Memory B cell (primary cell): ENCODE measurements around the gene MALAT1.
A peak's percentile ranks its signal among the peaks of the same experiment; 100 is the strongest.

Experiments used
- ATAC-seq: fragments of 150-1000 bp; cut with Tn5 transposase; 2 replicates; pipeline ENCODE4 v1.10.0; 2021; ENCODE audit warnings: low read depth, mild to moderate bottlenecking, moderate library complexity
- DNase-seq, 2 donors: peaks; one replicate each; pipeline ENCODE4 v3.0.0; 2022; ENCODE audit warnings: low spot score in 2 of 2
- H3K27ac Mint-ChIP-seq: one replicate; pipeline ENCODE4 v1.8.0; 2022; ENCODE audit warnings: mild to moderate bottlenecking, moderate library complexity, mixed read lengths
- H3K27me3 Mint-ChIP-seq: one replicate; pipeline ENCODE4 v1.8.0; 2022; ENCODE audit warnings: mixed read lengths
- H3K36me3 Mint-ChIP-seq: one replicate; pipeline ENCODE4 v1.8.0; 2022; ENCODE audit warnings: mild to moderate bottlenecking, mixed read lengths
- H3K4me1 Mint-ChIP-seq: one replicate; pipeline ENCODE4 v1.8.0; 2022; ENCODE audit warnings: mixed read lengths
- H3K4me3 Mint-ChIP-seq: one replicate; pipeline ENCODE4 v1.8.0; 2022; ENCODE audit warnings: mild to moderate bottlenecking, moderate library complexity, mixed read lengths
- H3K9me3 Mint-ChIP-seq: one replicate; pipeline ENCODE4 v1.8.0; 2022; ENCODE audit warnings: mixed read lengths

The MALAT1 gene

DNA sequence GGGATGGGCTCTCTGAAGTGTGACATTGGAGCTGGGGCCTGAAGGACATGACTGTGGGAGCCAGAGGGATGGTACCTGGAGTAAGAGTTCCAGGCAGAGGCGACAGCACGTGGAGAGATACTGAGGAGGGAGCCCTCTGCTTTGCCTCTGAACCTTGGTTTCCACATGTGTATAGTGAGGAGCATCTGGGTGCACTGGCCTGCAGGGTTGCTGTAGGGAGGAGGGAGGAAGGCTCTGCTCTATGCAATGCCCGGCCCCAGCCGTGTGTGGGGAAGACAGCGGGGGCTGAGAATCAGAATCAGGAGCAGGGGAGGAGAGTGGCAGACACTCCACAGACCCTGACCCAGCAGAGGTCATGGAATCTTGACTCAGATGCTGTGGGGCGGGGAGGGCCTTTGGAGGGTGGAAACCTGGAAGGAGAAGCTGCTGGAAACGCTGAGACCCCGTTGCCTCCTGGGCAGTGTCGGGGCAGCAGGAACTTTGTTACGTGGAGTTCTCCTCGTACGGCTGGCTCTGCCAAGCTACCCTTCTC is 30.0 kb downstream of the MALAT1 start:
- H3K27ac Mint-ChIP-seq: no peak overlapping the region
- peaks cover 17% of the 10 kb centered on the region for H3K4me1 Mint-ChIP-seq
- ATAC-seq: no peak
- no peaks in the 10 kb centered on the region for H3K27me3 Mint-ChIP-seq
- no peak overlapping the region for H3K4me3 Mint-ChIP-seq
- H3K9me3 Mint-ChIP-seq: no peaks in the 10 kb centered on the region
- no peak for DNase-seq
- H3K36me3 Mint-ChIP-seq: peaks cover 9% of the 10 kb centered on the region

DNA sequence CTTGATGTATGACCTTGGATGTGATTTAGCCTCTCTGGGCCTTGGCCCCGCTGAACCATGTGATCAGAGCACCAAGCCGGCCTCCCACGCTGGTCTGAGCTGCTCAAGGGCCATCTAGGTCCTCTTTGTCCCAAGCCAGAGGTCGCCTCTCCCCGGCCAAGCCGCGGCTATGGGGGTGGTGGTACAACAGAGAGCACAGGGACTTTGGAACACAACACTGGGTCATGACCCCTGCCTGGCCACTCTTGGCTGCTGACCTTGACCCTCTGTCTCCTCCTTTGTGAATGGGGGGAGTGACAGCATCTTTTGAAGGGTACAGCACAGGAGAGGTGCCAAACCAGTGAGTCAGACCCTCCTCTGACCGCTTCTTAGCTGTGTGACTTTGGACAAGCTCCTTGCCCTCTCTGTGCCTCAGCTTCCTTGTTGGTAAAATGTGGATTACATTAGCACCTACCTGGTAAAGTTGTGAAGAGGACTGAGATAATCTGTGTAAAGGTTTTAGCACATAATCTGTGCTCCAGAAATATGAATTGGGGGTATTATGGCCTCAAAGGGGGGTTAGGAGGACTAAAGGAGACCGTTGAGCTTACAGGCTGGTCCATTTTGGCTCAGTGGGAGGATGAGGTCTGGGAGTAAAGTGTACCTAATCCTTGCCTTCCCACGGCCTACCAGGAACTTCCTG is 30.8 kb downstream of the MALAT1 start:
- Mint-ChIP-seq H3K36me3 (peaks cover 9% of the 10 kb centered on the region), H3K4me1 (peaks cover 12% of the 10 kb centered on the region), H3K27me3 (no peaks in the 10 kb centered on the region), H3K9me3 (no peaks in the 10 kb centered on the region), H3K4me3 (no peak overlapping the region), H3K27ac (no peak overlapping the region)
- no peak for DNase-seq
- no peak for ATAC-seq

DNA sequence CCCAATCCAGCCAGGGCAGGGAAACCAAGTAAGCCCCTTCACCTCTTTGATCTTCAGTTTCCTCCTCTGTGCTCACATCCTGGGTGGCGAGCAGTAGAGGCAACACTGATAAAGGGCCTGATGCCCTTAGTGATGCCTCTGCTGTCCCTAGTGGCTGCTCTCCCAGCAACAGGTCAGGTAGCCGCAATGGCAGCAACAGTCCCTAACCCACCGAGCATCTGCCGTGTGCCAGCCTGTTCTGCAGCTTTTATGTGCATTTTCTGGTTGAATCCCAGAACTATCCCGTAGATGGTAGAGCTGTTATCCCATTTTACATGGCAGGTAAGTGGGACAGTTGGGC is 31.3 kb downstream of the MALAT1 start:
- Mint-ChIP-seq H3K36me3 (peaks cover 9% of the 10 kb centered on the region), H3K27me3 (no peaks in the 10 kb centered on the region)
- DNase-seq: no peak

DNA sequence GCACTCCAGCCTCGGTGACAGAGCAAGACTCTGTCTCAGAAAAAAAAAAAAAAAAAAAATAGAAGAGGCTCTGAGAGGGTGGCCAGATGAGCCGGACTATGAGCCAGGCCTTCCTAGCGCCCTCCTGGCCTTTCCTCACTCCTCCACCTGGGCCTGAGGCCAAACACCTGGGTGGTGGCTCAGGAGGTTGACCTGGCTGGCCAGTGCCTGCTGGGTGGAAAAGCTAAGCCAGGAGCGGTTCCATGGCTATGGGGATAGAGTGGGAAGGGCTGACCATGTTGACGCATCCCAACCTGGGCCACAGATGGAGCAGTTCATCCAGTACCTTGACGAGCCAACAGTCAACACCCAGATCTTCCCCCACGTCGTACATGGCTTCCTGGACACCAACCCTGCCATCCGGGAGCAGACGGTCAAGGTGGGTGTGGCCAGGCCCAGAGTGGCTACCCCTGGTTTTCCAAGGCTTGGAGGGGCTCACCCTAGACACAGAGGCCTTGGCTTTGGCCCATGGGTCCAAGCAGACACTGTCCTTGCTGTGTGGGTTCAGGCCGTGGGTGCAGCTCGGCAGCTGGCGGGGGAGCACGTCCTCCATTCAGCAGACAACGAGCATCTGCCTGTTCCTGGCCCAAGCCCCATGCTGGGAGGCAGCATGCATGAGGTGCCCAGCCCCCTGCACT is 33.7 kb downstream of the MALAT1 start:
- DNase-seq (no peak), ATAC-seq (no peak)
- Mint-ChIP-seq H3K36me3 (peaks cover 11% of the 10 kb centered on the region), H3K4me3 (no peak overlapping the region), H3K27ac (no peak overlapping the region), H3K4me1 (peaks cover 7% of the 10 kb centered on the region), H3K27me3 (no peaks in the 10 kb centered on the region), H3K9me3 (no peaks in the 10 kb centered on the region)

More for the DNA sequence above, 31.3 kb downstream of the MALAT1 start:
- Mint-ChIP-seq H3K4me1 (peaks cover 13% of the 10 kb centered on the region), H3K4me3 (no peak overlapping the region), H3K9me3 (no peaks in the 10 kb centered on the region), H3K27ac (no peak overlapping the region)
- ATAC-seq: peak; percentile 48

DNA sequence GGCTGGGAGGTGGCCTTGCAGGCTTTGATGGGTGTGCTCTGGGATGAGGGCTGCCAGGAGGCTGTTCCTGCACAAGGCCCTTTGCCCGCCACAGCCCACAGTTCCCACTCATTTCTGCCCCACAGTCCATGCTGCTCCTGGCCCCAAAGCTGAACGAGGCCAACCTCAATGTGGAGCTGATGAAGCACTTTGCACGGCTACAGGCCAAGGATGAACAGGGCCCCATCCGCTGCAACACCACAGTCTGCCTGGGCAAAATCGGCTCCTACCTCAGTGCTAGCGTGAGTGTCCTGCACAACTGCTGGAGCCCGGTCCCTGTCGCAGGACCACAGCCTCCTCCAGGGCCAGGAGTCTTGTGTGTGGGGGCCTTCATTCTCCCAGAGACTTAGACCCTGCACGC is 36.3 kb downstream of the MALAT1 start:
- ATAC-seq (no peak), DNase-seq (no peak)
- Mint-ChIP-seq H3K4me3 (no peak overlapping the region), H3K27ac (no peak overlapping the region), H3K9me3 (no peaks in the 10 kb centered on the region), H3K36me3 (peaks cover 9% of the 10 kb centered on the region), H3K27me3 (no peaks in the 10 kb centered on the region), H3K4me1 (peaks cover 2% of the 10 kb centered on the region)

DNA sequence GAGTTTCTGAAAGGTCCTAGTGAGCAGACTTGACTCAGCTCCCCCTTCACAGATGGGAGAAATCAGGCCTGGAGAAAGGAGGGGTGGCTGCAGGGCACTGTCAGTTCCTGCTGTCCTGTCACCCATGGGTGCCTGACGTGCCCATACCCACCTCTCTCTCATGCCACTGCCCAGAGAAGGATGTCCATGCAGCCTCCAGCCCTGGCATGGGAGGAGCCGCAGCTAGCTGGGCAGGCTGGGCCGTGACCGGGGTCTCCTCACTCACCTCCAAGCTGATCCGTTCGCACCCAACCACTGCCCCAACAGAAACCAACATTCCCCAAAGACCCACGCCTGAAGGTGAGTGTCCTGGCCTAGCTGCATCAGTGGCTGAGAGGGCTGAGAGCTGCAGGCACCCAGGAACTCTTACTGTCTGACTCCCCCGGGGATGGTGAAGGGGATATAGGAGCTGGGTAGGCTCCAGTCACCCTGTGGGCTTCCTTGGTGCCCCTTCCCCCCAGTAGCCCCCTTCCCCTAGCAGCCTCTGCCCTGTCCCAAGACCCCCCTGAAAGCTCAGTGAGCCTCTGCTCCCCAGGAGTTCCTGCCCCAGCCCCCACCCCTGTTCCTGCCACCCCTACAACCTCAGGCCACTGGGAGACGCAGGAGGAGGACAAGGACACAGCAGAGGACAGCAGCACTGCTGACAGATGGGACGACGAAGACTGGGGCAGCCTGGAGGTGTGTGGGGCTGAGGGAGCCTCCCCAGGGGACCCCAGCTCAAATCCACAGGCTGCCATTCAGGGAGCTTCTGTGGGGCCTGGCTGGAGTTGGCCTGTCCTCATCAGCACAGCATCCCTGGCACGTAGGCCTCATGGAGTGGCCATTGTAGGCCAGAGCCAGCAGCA is 37.8 kb downstream of the MALAT1 start:
- ATAC-seq (no peak), DNase-seq (no peak)
- Mint-ChIP-seq H3K9me3 (no peaks in the 10 kb centered on the region), H3K36me3 (peaks cover 4% of the 10 kb centered on the region), H3K27ac (peak overlapping the region; percentile 17), H3K4me1 (peaks cover 4% of the 10 kb centered on the region), H3K4me3 (no peak overlapping the region), H3K27me3 (no peaks in the 10 kb centered on the region)

DNA sequence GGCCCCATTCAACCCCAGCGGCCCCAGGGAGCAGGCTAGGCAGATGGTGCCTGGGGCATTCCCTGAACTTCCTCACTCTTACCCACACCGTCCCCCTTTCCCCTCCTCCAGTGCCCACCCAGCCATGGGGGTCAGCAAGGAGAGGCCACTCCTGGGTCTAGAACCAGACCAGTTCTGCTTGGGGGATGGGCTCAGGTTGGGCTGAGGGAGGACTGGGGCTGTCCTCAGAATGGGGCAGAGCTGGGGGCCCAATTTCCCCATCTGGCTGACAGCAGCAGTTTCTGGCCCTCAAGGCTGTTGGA is 38.4 kb downstream of the MALAT1 start:
- ATAC-seq (no peak), DNase-seq (no peak)
- Mint-ChIP-seq H3K4me3 (no peak overlapping the region), H3K36me3 (peaks cover 4% of the 10 kb centered on the region), H3K4me1 (peaks cover 7% of the 10 kb centered on the region), H3K27ac (no peak overlapping the region), H3K9me3 (no peaks in the 10 kb centered on the region), H3K27me3 (no peaks in the 10 kb centered on the region)

DNA sequence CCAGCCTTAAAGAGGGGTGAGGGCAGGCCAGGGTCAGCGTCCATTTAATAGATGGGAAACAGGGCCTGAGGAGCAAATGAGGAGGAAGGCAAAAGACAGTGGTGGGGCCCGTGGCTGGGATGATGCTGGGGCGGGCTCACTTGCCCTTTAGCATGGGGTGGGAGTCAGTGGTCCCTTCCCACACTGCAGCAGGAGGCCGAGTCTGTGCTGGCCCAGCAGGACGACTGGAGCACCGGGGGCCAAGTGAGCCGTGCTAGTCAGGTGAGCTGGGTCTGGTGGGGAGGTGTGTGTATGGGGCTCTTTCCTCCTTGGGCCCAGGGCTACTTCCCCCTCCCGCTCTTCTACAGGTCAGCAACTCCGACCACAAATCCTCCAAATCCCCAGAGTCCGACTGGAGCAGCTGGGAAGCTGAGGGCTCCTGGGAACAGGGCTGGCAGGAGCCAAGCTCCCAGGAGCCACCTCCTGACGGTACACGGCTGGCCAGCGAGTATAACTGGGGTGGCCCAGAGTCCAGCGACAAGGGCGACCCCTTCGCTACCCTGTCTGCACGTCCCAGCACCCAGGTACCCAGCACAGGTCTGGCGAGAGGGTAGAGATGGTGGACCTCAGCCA is 38.9 kb downstream of the MALAT1 start:
- no peak for DNase-seq

DNA sequence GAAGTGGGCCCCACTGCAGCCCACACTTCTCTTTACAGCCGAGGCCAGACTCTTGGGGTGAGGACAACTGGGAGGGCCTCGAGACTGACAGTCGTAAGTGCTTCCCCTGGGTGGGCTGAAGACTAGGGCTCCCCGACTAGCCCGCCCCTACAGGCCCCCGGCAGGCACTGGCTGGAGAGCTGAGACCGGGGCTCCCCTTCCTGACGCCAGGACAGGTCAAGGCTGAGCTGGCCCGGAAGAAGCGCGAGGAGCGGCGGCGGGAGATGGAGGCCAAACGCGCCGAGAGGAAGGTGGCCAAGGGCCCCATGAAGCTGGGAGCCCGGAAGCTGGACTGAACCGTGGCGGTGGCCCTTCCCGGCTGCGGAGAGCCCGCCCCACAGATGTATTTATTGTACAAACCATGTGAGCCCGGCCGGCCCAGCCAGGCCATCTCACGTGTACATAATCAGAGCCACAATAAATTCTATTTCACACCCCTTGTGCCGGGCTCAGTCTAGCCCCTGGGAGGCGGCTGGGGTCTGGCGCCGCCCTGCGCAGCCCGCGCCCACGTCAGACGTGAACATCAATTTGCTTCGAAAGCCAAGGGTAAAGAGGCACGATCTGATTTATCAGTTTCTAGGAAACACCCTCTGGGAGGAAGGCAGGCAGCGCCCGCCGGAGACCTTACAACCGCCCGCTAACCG is 39.5 kb downstream of the MALAT1 start:
- Mint-ChIP-seq H3K4me1 (peaks cover 11% of the 10 kb centered on the region), H3K27me3 (no peaks in the 10 kb centered on the region), H3K27ac (no peak overlapping the region), H3K36me3 (peaks cover 2% of the 10 kb centered on the region), H3K4me3 (peak overlapping the region; percentile 61), H3K9me3 (no peaks in the 10 kb centered on the region)
- ATAC-seq (no peak), DNase-seq (no peak)

More for the DNA sequence above, 38.9 kb downstream of the MALAT1 start:
- Mint-ChIP-seq H3K4me1 (peaks cover 9% of the 10 kb centered on the region), H3K36me3 (peaks cover 4% of the 10 kb centered on the region), H3K27ac (no peak overlapping the region), H3K4me3 (peak overlapping the region; percentile 21), H3K27me3 (no peaks in the 10 kb centered on the region), H3K9me3 (no peaks in the 10 kb centered on the region)
- no peak for ATAC-seq

DNA sequence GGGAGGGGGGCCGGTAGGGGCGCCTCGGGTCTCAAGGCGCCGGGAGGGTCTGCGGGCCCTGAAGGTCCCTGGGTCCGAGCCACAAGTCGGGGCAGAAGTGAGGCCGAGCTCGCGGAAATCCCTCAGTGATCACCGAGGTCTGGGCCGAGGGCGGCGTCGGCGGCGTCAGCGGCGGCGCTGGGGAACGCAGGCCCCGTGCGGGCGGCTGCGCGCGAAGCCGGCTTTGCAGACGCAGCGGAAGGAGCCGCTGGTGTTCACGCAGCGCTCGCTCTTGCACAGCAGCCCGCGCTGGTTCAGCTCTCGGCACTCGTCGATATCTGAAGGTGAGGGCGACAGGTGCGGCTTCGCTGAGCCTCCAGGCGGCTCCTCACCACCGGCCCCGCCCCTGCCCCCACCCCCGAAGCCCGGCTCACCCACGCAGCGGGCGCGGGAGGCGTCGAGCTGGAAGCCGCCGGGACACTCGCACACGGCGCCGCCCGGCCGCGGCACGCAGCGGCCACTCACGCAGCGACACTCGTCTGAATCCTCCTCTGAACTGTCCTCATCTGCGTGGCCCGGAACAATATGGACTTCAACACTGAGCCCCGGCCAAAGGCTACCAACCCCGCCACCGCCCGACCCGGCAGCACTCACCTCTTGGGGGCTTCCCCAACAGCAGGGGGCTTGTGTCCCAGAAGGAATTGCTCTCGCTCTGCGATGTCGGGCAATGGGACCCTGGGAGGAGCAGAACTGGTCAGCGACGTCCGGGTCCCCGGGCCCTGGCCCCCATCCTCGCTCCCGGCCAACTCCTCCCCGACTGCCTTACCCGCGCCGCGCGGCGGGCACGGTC is 40.3 kb downstream of the MALAT1 start:
- DNase-seq (no peak), ATAC-seq (no peak)
- Mint-ChIP-seq H3K36me3 (peaks cover 2% of the 10 kb centered on the region), H3K9me3 (no peaks in the 10 kb centered on the region), H3K4me1 (peaks cover 11% of the 10 kb centered on the region), H3K27ac (no peak overlapping the region), H3K27me3 (no peaks in the 10 kb centered on the region), H3K4me3 (peak overlapping the region; percentile 61)

DNA sequence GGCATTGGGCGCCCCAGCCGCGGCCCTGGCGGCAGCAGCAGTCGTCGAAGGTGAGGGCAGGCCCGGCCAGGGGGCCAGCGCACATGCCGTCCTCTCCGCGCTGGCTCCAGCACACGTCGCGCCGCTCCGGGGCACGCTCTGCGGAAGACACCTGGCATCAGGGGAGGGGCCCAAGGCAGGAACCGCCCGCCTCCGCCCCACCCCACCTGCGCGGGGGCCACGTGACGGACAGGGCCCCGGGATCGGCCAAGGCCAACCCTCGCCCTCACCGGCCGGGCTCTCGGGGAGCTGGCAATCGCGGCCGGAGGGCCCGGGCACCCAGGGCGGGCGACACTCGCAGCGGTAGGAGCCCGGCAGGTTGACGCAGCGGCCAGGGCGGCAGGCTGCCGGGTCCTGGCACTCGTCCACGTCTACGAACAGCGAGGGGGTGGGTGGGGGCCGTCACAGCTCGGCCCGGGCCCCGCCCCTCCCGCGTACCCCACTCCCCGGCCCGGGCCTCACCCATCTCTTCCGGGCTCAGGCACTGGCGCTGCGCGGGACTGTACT is 41.0 kb downstream of the MALAT1 start:
- Mint-ChIP-seq H3K9me3 (no peaks in the 10 kb centered on the region), H3K4me1 (peaks cover 13% of the 10 kb centered on the region)
- ATAC-seq: peak; percentile 69

DNA sequence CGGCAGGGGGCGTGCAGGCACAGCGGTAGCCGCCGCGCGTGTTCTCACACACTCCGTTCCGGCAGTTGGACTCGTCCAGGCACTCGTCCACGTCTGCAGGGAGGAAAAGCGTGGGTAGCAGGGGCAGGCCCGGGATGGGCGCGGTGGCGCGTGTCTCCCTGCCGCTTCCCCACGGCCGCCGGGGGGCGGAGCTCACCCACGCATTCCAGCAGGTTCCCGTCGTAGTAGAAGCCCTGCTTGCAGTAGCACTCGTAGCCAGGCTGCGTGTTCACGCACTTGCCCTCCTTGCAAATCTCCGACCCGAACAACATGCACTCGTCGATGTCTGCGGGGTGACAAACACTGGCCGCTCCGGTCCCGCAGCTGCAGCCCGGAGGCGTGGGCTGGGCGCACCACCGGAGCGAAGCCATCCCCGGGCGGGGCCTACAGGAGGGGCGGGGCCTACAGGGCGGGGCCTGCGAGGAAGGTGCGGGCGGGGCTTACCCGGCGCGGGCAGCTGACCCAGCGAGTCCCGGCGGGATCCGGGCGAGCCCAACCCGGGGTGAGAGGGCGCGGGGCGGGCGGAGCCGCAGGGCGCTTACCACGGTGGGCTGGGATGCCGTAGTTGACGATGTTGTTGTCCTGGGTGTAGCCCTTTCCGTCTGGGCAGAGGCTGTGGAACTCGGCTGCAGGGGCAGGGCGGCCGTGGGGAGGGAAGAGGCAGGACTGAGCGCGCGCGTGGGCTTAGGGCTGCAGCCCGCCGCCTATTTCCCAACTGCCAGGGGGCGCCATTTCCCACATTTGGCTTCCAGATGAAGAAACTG is 41.6 kb downstream of the MALAT1 start:
- Mint-ChIP-seq H3K4me3 (peak overlapping the region; percentile 92), H3K4me1 (peaks cover 17% of the 10 kb centered on the region), H3K27me3 (no peaks in the 10 kb centered on the region), H3K36me3 (peaks cover 2% of the 10 kb centered on the region), H3K9me3 (no peaks in the 10 kb centered on the region), H3K27ac (peak overlapping the region; percentile 88)
- ATAC-seq (peak; percentile 80), DNase-seq (peak; percentile 92 to 95)

More for the DNA sequence above, 41.0 kb downstream of the MALAT1 start:
- Mint-ChIP-seq H3K27me3 (no peaks in the 10 kb centered on the region), H3K4me3 (peak overlapping the region; percentile 92), H3K27ac (peak overlapping the region; percentile 88), H3K36me3 (peaks cover 2% of the 10 kb centered on the region)
- DNase-seq: no peak
